ENCODE results near the gene RCOR1. TPM values are rescaled to one million over a fixed set of nuclear protein-coding genes. Genes with fewer than 3 reads are reported as not detected.
"Not testable (repeated sequence)": the region's sequence is repeated elsewhere in the genome, so short reads cannot be mapped to it uniquely, and the experiment has no call there.

The RCOR1 gene
- polyA plus RNA-seq, 6 donors from 2014 or later, result 0.78 to 2.6 (median 1.6) TPM

- Mint-ChIP-seq H3K9me3 (no peaks in the 10 kb centered on the region), H3K4me3 (peak overlapping the region in 4 of 8 donors; percentile 23 to 57 (median 44)), H3K27me3 (no peaks in the 10 kb centered on the region), H3K27ac (peak overlapping the region in 2 of 6 donors; percentile 38 to 43), H3K36me3 (no peaks in the 10 kb centered on the region), H3K4me1 (peaks cover 10 to 17% (median 11%) of the 10 kb centered on the region in 3 donors)
- DNase-seq (no peak), ATAC-seq (ENCODE audit: low read depth in 2 of 2) (no peak)
Measured at GRCh38 chr14:102557434-102558226, 34.8 kb upstream of the RCOR1 start.

- H3K4me1 Mint-ChIP-seq, result peaks cover 10 to 17% (median 11%) of the 10 kb centered on the region in 3 donors
- no peak overlapping the region for H3K27ac Mint-ChIP-seq
- H3K36me3 Mint-ChIP-seq, result no peaks in the 10 kb centered on the region
- ATAC-seq (ENCODE audit: low read depth in 2 of 2) (no peak), DNase-seq (no peak)
- no peaks in the 10 kb centered on the region for H3K27me3 Mint-ChIP-seq
- H3K9me3 Mint-ChIP-seq, result no peaks in the 10 kb centered on the region
- H3K4me3 Mint-ChIP-seq, result peak overlapping the region in 1 of 8 donors; percentile 20
Measured at GRCh38 chr14:102558556-102558955, 33.9 kb upstream of the RCOR1 start.

GRCh38 chr14:102560458-102561261, 31.8 kb upstream of the RCOR1 start:
- ATAC-seq (ENCODE audit: low read depth in 2 of 2) (peak; percentile 47 to 57), DNase-seq (no peak)

GRCh38 chr14:102565331-102565887, 27.0 kb upstream of the RCOR1 start:
- Mint-ChIP-seq H3K4me1 (peaks cover 28 to 42% (median 29%) of the 10 kb centered on the region in 3 donors), H3K36me3 (no peaks in the 10 kb centered on the region), H3K27ac (peak overlapping the region; percentile 44 to 84 (median 68)), H3K9me3 (no peaks in the 10 kb centered on the region), H3K27me3 (no peaks in the 10 kb centered on the region), H3K4me3 (peak overlapping the region in 4 of 8 donors; percentile 23 to 74 (median 38))
- peak; percentile 85 to 86 for ATAC-seq (ENCODE audit: low read depth in 2 of 2)
- DNase-seq, result peak; percentile 58

More at GRCh38 chr14:102560458-102561261, 31.8 kb upstream of the RCOR1 start:
- Mint-ChIP-seq H3K36me3 (no peaks in the 10 kb centered on the region), H3K9me3 (no peaks in the 10 kb centered on the region), H3K27ac (peak overlapping the region in 2 of 6 donors; percentile 20 to 34), H3K4me1 (peaks cover 18% of the 10 kb centered on the region in 3 donors), H3K4me3 (peak overlapping the region in 2 of 8 donors; percentile 16 to 29), H3K27me3 (no peaks in the 10 kb centered on the region)

- Mint-ChIP-seq H3K9me3 (no peaks in the 10 kb centered on the region), H3K36me3 (no peaks in the 10 kb centered on the region), H3K4me3 (peak overlapping the region in 4 of 8 donors; percentile 7 to 74 (median 42)), H3K27ac (peak overlapping the region in 3 of 6 donors; percentile 55 to 84 (median 59)), H3K27me3 (no peaks in the 10 kb centered on the region), H3K4me1 (peaks cover 23 to 37% (median 24%) of the 10 kb centered on the region in 3 donors)
- DNase-seq (no peak), ATAC-seq (ENCODE audit: low read depth in 2 of 2) (peak in 1 of 2 donors; percentile 14)
Measured at GRCh38 chr14:102565959-102566358, 26.5 kb upstream of the RCOR1 start.

- H3K9me3 Mint-ChIP-seq, result no peaks in the 10 kb centered on the region
- peaks cover 19 to 38% (median 25%) of the 10 kb centered on the region in 3 donors for H3K4me1 Mint-ChIP-seq
- peak overlapping the region in 3 of 6 donors; percentile 13 to 66 (median 39) for H3K27ac Mint-ChIP-seq
- ATAC-seq (ENCODE audit: low read depth in 2 of 2) (peak; percentile 34 to 47), DNase-seq (no peak)
- H3K4me3 Mint-ChIP-seq, result peak overlapping the region in 5 of 8 donors; percentile 33 to 75 (median 36)
- no peaks in the 10 kb centered on the region for H3K27me3 Mint-ChIP-seq
- H3K36me3 Mint-ChIP-seq, result no peaks in the 10 kb centered on the region
Measured at GRCh38 chr14:102568115-102568614, 24.3 kb upstream of the RCOR1 start.

- DNase-seq, result no peak
- no peaks in the 10 kb centered on the region for H3K27me3 Mint-ChIP-seq
- peak overlapping the region in 1 of 6 donors; percentile 59 for H3K27ac Mint-ChIP-seq
- no peaks in the 10 kb centered on the region for H3K36me3 Mint-ChIP-seq
- ATAC-seq (ENCODE audit: low read depth in 2 of 2), result no peak
- H3K4me3 Mint-ChIP-seq, result no peak overlapping the region
- H3K4me1 Mint-ChIP-seq, result peaks cover 28 to 43% (median 29%) of the 10 kb centered on the region in 3 donors
- no peaks in the 10 kb centered on the region for H3K9me3 Mint-ChIP-seq
Measured at GRCh38 chr14:102570334-102570995, 22.0 kb upstream of the RCOR1 start.

- Mint-ChIP-seq H3K27ac (no peak overlapping the region), H3K4me1 (peaks cover 22 to 40% (median 23%) of the 10 kb centered on the region in 3 donors), H3K27me3 (no peaks in the 10 kb centered on the region), H3K9me3 (no peaks in the 10 kb centered on the region), H3K4me3 (no peak overlapping the region), H3K36me3 (no peaks in the 10 kb centered on the region)
- ATAC-seq (ENCODE audit: low read depth in 2 of 2) (no peak), DNase-seq (no peak)
Measured at GRCh38 chr14:102571043-102571442, 21.4 kb upstream of the RCOR1 start.

GRCh38 chr14:102571478-102572042, 20.9 kb upstream of the RCOR1 start:
- H3K36me3 Mint-ChIP-seq, result no peaks in the 10 kb centered on the region
- H3K27ac Mint-ChIP-seq, result no peak overlapping the region
- H3K27me3 Mint-ChIP-seq, result no peaks in the 10 kb centered on the region
- no peak overlapping the region for H3K4me3 Mint-ChIP-seq
- no peaks in the 10 kb centered on the region for H3K9me3 Mint-ChIP-seq
- peaks cover 21 to 34% (median 23%) of the 10 kb centered on the region in 3 donors for H3K4me1 Mint-ChIP-seq
- DNase-seq (no peak), ATAC-seq (ENCODE audit: low read depth in 2 of 2) (no peak)

GRCh38 chr14:102573161-102573560, 19.3 kb upstream of the RCOR1 start:
- Mint-ChIP-seq H3K27ac (peak overlapping the region in 4 of 6 donors; percentile 24 to 78 (median 50)), H3K4me1 (peaks cover 17 to 26% (median 18%) of the 10 kb centered on the region in 3 donors), H3K4me3 (peak overlapping the region in 7 of 8 donors; percentile 36 to 84 (median 73))
- not testable (repeated sequence) for H3K27me3 Mint-ChIP-seq, DNase-seq, H3K36me3 Mint-ChIP-seq, H3K9me3 Mint-ChIP-seq
- peak in 1 of 2 donors; percentile 8 for ATAC-seq (ENCODE audit: low read depth in 2 of 2)

GRCh38 chr14:102573591-102574046, 18.8 kb upstream of the RCOR1 start:
- peaks cover 13 to 21% (median 16%) of the 10 kb centered on the region in 3 donors for H3K4me1 Mint-ChIP-seq
- no peaks in the 10 kb centered on the region for H3K27me3 Mint-ChIP-seq
- ATAC-seq (ENCODE audit: low read depth in 2 of 2) (peak; percentile 92 to 94), DNase-seq (peak; percentile 68)
- H3K4me3 Mint-ChIP-seq, result peak overlapping the region in 7 of 8 donors; percentile 36 to 84 (median 73)
- no peaks in the 10 kb centered on the region for H3K36me3 Mint-ChIP-seq
- peak overlapping the region; percentile 21 to 80 (median 54) for H3K27ac Mint-ChIP-seq
- H3K9me3 Mint-ChIP-seq, result no peaks in the 10 kb centered on the region
